GM23248 (cell line): ENCODE measurements around the gene SLITRK2.

Experiments
- EZH2 ChIP-seq: fragments of 200-600 bp; sonication (generic); IDR thresholded peaks from 2 replicates; pipeline ENCODE4 v1.6.1; 2018; ENCODE audit warnings: antibody characterized with exemption, mild to moderate bottlenecking; ENCODE audit not compliant: insufficient read depth, poor library complexity, severe bottlenecking
- EZH2phosphoT487 ChIP-seq: fragments of 200-600 bp; sonication (generic); IDR thresholded peaks from 2 replicates; pipeline ENCODE4 v1.6.1; 2018; ENCODE audit warnings: antibody characterized with exemption, moderate library complexity, mild to moderate bottlenecking, low read depth; ENCODE audit not compliant: insufficient read depth

DNA sequence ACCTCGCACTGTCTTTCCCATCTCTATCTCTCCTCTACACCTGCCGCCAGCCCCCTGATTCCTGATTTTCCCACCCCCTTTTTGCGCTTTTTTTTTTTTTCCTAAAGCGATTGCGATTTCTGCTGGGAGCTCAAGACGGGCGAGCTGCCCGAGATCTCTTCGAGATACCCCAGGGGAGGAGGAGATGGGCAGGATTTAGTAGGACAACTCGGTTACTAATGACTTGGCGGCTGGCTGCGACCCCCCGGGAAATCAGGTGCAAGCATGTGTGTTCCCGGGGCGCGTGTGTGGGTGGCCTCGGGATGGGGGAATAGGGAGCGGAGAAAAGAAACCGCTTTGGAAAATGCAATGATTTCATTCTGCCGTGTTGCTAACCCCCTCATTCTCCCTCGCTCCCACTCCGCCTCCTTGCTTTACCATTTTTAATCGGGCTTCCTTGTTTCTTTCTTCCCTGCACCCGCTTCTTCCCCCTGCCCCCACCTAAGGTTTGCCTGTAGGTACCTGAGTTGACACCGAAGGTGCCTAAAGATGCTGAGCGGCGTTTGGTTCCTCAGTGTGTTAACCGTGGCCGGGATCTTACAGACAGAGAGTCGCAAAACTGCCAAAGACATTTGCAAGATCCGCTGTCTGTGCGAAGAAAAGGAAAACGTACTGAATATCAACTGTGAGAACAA is 4.4 kb downstream of the SLITRK2 start:
- TF ChIP-seq EZH2, result no peak
- no peak for TF ChIP-seq EZH2phosphoT487
